Smooth muscle cell of the brain vasculature (primary cell): ENCODE measurements around the gene GRAMD1B.
A peak's percentile ranks its signal among the peaks of the same experiment; 100 is the strongest.
"Not testable (repeated sequence)": the region's sequence is repeated elsewhere in the genome, so short reads cannot be mapped to it uniquely, and the experiment has no call there.

Experiments used
- DNase-seq: peaks from one replicate; pipeline ENCODE4 v3.0.0-alpha.2; 2012; ENCODE audit warnings: low read depth, low spot score

The GRAMD1B gene

GRCh38 chr11:123509737-123510578, 79.9 kb downstream of the GRAMD1B start:
- DNase-seq, result peak; percentile 33

GRCh38 chr11:123510579-123510905, 80.5 kb downstream of the GRAMD1B start:
- DNase-seq, result no peak

- DNase-seq, result peak; percentile 78
Observed at GRCh38 chr11:123511037-123511870, 81.2 kb downstream of the GRAMD1B start.

GRCh38 chr11:123513309-123513708, 83.2 kb downstream of the GRAMD1B start:
- not testable (repeated sequence) for DNase-seq

DNA sequence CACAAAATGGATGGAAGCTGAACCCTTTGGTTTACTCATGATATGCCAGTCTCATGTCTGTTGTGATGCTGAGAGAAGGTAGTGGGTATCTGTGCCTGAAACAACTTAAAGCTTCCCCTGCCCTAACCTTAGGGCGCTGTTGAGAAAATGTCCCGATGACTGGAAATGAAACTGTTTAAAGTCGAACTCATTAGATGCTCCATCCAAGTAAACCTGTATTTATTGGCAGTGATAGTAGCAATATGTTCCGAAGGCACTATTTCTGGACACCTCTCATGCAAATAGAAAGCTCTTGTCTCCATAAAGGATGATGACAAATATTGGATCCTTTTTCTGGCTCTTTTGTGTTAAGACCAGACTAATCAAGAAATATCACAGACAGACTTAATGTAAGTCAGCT, 86.2 kb downstream of the GRAMD1B start:
- DNase-seq, result no peak

DNA sequence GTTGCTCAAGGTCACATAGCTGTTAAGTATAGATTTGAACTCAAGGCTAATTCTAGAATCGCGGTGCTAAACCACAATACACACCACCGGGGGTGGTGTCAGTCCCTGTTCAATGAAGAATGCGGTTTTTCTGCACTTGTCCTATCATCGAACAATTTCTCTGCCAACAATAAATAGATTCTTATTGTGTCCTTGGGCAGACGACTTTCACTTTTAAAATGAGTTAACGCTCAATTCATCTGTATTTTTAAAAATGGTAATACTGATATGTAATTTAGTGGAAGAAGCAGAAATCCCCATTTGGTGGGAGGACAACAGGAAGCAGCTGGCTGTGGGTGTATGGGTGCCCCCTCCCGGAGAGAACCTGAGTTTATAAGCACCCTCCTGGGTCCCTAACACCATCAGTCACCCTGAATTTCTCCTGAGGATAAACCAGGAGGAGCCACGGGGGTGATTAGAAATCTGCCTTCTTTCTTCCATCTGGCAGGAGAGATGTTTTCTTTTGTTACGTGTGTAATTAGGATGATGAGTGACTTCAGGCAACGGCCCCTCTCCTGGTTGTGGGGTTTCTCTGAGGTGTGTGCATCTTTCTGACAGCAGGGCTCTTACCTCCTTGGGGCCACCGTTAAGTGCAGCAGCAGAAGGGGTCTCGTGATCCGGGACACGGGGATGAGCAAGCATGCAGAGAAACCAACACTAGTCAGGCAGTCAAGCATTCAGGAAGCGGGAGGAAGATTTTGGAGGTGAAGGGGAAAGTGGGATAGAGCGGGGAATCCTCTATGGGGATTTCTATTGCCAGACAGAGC, 87.7 kb downstream of the GRAMD1B start:
- no peak for DNase-seq

DNA sequence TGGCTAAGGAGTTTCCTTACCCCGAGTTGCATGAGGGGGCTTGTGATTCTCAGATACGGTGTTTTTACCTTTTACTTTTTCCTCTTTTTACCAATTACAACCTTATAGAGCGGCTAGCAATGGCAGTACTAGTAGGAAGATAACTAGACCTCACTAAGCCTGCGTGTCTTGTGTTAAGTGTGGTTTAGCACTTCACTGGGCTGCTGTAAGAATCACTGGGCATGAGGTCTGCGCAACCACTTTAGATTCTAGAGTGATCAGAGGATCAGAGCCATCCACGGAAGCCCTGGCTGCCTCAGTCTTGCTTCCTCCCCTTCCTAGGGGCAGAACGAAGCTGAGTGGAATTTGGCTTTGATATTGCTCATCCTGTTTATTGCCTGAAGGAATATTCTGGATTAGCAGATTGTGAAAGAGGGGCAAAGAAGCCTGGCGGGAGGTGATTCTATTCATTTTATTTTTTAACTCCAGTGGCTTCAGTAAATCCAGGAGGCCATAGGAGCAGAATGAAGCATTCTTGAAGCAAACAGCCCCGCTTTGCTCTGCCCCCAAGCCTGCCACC, 88.5 kb downstream of the GRAMD1B start:
- DNase-seq, result no peak

- DNase-seq, result no peak
Observed at GRCh38 chr11:123519055-123519796, 89.2 kb downstream of the GRAMD1B start.

- no peak for DNase-seq
Observed at GRCh38 chr11:123519797-123520193, 89.7 kb downstream of the GRAMD1B start.

GRCh38 chr11:123520476-123520875, 90.4 kb downstream of the GRAMD1B start:
- DNase-seq, result not testable (repeated sequence)

GRCh38 chr11:123521001-123521400, 90.9 kb downstream of the GRAMD1B start:
- DNase-seq, result no peak

GRCh38 chr11:123521930-123522329, 91.9 kb downstream of the GRAMD1B start:
- no peak for DNase-seq

GRCh38 chr11:123523539-123523938, 93.5 kb downstream of the GRAMD1B start:
- no peak for DNase-seq

DNA sequence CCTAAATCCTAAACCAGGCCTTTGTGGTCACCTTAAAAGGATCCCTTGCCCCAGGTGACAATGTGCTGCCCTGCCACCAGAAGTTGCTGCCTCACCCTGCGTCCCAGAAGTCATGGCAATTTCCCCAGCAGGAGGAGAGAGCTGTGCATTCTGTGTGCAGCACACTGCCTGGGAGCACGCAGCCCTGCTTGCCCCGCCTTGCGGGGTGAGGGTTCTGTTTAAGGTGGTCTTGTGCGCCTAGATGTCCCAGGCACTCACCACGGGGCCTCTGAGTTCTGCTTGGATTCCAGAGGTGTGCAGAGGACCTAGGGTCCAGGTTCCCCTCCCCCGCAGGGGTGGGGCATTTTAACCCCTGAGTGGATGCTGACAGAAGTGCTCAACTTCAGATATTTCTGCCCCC, 95.0 kb downstream of the GRAMD1B start:
- no peak for DNase-seq

- DNase-seq, result no peak
Observed at GRCh38 chr11:123525511-123525918, 95.4 kb downstream of the GRAMD1B start.

- DNase-seq, result no peak
Observed at GRCh38 chr11:123526027-123526805, 96.1 kb downstream of the GRAMD1B start.

GRCh38 chr11:123526918-123527317, 96.8 kb downstream of the GRAMD1B start:
- no peak for DNase-seq

- DNase-seq, result no peak
Observed at GRCh38 chr11:123527526-123527925, 97.5 kb downstream of the GRAMD1B start.

DNA sequence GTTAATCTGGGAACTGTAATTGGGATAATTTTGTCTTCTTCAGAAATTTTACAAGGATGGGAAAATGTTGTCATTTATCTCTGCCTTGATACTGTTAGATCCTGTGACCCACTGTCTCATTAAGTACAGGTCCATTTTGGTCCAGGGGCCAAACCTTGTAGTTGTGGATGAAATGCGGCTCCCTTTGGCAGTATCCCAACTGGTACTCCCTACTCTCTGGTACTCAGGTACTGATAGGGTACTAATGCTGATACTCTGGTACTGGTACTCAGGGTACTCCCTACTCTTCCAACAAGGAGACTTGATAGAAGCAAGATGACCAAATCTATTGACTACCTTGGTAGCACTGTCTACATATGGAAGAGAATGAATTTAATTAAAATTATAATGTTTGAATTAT, 97.9 kb downstream of the GRAMD1B start:
- no peak for DNase-seq

- no peak for DNase-seq
Observed at GRCh38 chr11:123531325-123531724, 101.3 kb downstream of the GRAMD1B start.
